ENCODE measurements around the gene CYBA. TPM values are rescaled to one million over a fixed set of nuclear protein-coding genes. Genes with fewer than 3 reads are reported as not detected.

CYBA gene
- total RNA-seq, 1 experiment from 2014 or later, result 351 TPM

DNA sequence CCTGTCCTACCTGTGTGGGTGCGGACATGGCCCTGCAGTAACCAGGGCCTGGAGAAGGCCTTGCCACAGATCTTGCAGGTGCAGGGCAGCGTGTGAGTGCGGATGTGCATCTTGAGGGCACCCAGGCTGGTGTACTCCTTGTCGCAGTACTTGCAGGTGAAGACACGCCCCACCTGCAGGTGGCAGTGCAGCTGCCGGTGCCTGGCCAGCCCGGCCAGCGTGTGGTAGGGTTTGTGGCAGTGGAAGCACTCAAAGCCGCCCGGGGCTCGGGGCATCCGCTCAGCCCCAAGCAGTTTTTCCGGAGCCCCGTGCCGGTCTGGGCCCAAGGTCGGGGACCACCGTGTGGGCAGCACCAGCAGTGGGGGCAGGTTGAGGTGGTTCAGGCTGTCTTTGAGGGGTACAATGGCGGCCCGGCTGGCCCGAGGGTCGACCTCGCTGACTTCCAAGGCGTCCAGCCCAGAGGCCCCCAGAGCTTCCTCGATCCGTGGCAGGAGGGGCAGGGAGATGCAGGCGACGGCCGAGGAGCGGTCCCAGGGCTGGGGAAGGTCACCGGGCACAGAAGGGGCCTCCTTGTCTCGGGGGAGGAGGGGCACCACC lies 30.3 kb upstream of the CYBA start:
- H3K27ac Mint-ChIP-seq (ENCODE audit: unreplicated experiment), result no peak overlapping the region
- H3K36me3 Mint-ChIP-seq (ENCODE audit: insufficient read depth, unreplicated experiment), result peaks cover 11% of the 10 kb centered on the region
- H3K27me3 Mint-ChIP-seq (ENCODE audit: insufficient read depth, unreplicated experiment), result no peaks in the 10 kb centered on the region
- no peak overlapping the region for H3K4me3 Mint-ChIP-seq (ENCODE audit: unreplicated experiment)
- Histone ChIP-seq H3K4me1 (0 out of 2 replicates have a peak, but pooled peaks cover 4% of the 10 kb centered on the region), H3K27me3 (replicated peaks; ENCODE audit: control insufficient read depth, insufficient read depth, low read length) (no peaks in the 10 kb centered on the region), H3K9me3 (no peaks in the 10 kb centered on the region), H3K4me3 (ENCODE audit: low read depth, low read length) (no peak overlapping the region), H3K36me3 (ENCODE audit: control insufficient read depth, insufficient read depth, low read length) (no peaks in the 10 kb centered on the region)
- TF ChIP-seq, protein P1, sequence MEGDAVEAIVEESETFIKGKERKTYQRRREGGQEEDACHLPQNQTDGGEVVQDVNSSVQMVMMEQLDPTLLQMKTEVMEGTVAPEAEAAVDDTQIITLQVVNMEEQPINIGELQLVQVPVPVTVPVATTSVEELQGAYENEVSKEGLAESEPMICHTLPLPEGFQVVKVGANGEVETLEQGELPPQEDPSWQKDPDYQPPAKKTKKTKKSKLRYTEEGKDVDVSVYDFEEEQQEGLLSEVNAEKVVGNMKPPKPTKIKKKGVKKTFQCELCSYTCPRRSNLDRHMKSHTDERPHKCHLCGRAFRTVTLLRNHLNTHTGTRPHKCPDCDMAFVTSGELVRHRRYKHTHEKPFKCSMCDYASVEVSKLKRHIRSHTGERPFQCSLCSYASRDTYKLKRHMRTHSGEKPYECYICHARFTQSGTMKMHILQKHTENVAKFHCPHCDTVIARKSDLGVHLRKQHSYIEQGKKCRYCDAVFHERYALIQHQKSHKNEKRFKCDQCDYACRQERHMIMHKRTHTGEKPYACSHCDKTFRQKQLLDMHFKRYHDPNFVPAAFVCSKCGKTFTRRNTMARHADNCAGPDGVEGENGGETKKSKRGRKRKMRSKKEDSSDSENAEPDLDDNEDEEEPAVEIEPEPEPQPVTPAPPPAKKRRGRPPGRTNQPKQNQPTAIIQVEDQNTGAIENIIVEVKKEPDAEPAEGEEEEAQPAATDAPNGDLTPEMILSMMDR (IDR thresholded peaks at IDR 0.05; ENCODE audit: insufficient read depth in 1 of 2, low read depth in 1 of 2, low read length in 1 of 2, severe bottlenecking in 1 of 2, unreplicated experiment in 1 of 2), result peak; percentile 59 to 75
- POLR2A ChIA-PET, result no interaction called here
- DNase-seq, result peak in 1 of 2 experiments; percentile 63
- intact Hi-C loops (cut with micrococcal nuclease; ENCODE audit: unreplicated experiment), result no loop called here
- CTCF ChIA-PET, result interaction anchor here (0.7 kb wide), 1 partner anchor 976 kb away, joined by 4 read pairs; no protein-coding TSS in a partner anchor
- no TSS peak for BruUV-seq (replicated peaks)
- H3K4me1 Mint-ChIP-seq (ENCODE audit: low read depth, unreplicated experiment), result no peaks in the 10 kb centered on the region
- H3K9me3 Mint-ChIP-seq (ENCODE audit: unreplicated experiment), result no peaks in the 10 kb centered on the region

- H3K4me3 Mint-ChIP-seq (ENCODE audit: unreplicated experiment), result no peak overlapping the region
- no peaks in the 10 kb centered on the region for H3K27me3 Mint-ChIP-seq (ENCODE audit: insufficient read depth, unreplicated experiment)
- DNase-seq, result no peak
- no peaks in the 10 kb centered on the region for H3K4me1 Mint-ChIP-seq (ENCODE audit: low read depth, unreplicated experiment)
- ChIA-PET POLR2A (interaction anchor here (0.6 kb wide), 1 partner anchor 41 kb away, joined by 3 read pairs; no protein-coding TSS in a partner anchor), CTCF (interaction anchor here (0.7 kb wide), 2 partner anchors 182 to 976 kb away, joined by 4 to 6 read pairs; no protein-coding TSS in a partner anchor)
- no TSS peak for BruUV-seq (replicated peaks)
- TF ChIP-seq, protein P1 (IDR thresholded peaks at IDR 0.05; ENCODE audit: insufficient read depth in 1 of 2, low read depth in 1 of 2, low read length in 1 of 2, severe bottlenecking in 1 of 2, unreplicated experiment in 1 of 2), result no peak
- intact Hi-C loops (cut with micrococcal nuclease; ENCODE audit: unreplicated experiment), result no loop called here
- no peaks in the 10 kb centered on the region for H3K9me3 Mint-ChIP-seq (ENCODE audit: unreplicated experiment)
- Histone ChIP-seq H3K27me3 (replicated peaks; ENCODE audit: control insufficient read depth, insufficient read depth, low read length) (no peaks in the 10 kb centered on the region), H3K4me1 (0 out of 2 replicates have a peak, but pooled peaks cover 4% of the 10 kb centered on the region), H3K4me3 (ENCODE audit: low read depth, low read length) (no peak overlapping the region), H3K36me3 (ENCODE audit: control insufficient read depth, insufficient read depth, low read length) (no peaks in the 10 kb centered on the region), H3K9me3 (no peaks in the 10 kb centered on the region)
- H3K27ac Mint-ChIP-seq (ENCODE audit: unreplicated experiment), result no peak overlapping the region
- peaks cover 8% of the 10 kb centered on the region for H3K36me3 Mint-ChIP-seq (ENCODE audit: insufficient read depth, unreplicated experiment)
Measured at GRCh38 chr16:88680554-88681083, 29.8 kb upstream of the CYBA start.

DNA sequence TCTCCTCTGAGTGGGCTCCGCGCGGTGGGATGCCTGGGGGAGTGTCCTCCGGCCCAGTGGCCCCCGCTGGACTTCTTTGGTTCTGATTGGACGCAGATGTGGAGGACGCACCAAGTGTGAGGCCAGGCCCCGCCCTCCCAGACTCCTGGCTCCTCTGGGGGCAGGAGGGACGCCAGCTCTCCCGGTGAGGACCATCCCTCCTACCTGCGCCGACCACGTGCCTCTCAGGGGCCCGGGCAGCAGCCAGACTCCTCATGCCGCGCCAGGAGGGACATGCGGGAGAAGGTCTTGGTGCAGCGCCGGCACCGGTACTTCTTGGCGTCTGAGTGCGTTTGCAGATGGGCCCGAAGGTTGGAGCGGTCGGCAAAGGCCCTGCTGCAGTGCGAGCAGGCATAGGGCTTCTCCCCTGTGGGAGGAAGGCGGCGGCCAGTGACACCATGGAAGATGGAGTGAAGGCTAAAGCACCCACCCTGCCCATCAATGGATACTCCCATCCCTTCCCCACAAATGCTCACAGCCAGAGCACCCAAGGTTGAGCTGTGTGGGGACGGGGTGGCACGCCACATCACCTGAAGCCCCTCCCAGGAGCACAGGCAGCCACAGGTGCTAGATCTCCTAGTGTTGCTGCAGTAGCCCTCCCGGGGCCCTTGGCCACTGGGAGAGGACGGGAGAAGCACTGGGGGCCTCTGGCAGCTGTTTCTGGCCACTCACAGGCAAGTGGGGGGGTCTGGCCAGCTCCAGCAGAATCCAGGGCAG lies 27.5 kb upstream of the CYBA start:
- CTCF ChIA-PET, result no interaction called here
- Mint-ChIP-seq H3K4me1 (ENCODE audit: low read depth, unreplicated experiment) (no peaks in the 10 kb centered on the region), H3K36me3 (ENCODE audit: insufficient read depth, unreplicated experiment) (peaks cover 8% of the 10 kb centered on the region), H3K27me3 (ENCODE audit: insufficient read depth, unreplicated experiment) (no peaks in the 10 kb centered on the region), H3K4me3 (ENCODE audit: unreplicated experiment) (no peak overlapping the region), H3K9me3 (ENCODE audit: unreplicated experiment) (no peaks in the 10 kb centered on the region), H3K27ac (ENCODE audit: unreplicated experiment) (no peak overlapping the region)
- DNase-seq, result no peak
- no TSS peak for BruUV-seq (replicated peaks)
- Histone ChIP-seq H3K4me3 (ENCODE audit: low read depth, low read length) (no peak overlapping the region), H3K27me3 (replicated peaks; ENCODE audit: control insufficient read depth, insufficient read depth, low read length) (no peaks in the 10 kb centered on the region), H3K36me3 (ENCODE audit: control insufficient read depth, insufficient read depth, low read length) (no peaks in the 10 kb centered on the region), H3K4me1 (no peaks in the 10 kb centered on the region), H3K9me3 (no peaks in the 10 kb centered on the region)
- TF ChIP-seq, protein P1 (IDR thresholded peaks at IDR 0.05; ENCODE audit: insufficient read depth in 1 of 2, low read depth in 1 of 2, low read length in 1 of 2, severe bottlenecking in 1 of 2, unreplicated experiment in 1 of 2), result no peak
- intact Hi-C loops (cut with micrococcal nuclease; ENCODE audit: unreplicated experiment), result no loop called here
- POLR2A ChIA-PET, result no interaction called here
